22Rv1 (cell line): ENCODE measurements around the gene SLC7A1.

Experiments
- H3K27ac ChIP-seq: fragments of 450-650 bp; 2 replicates; pipeline ENCODE4 v1.5.1; 2017
- CTCF ChIP-seq: fragments of 450-650 bp; IDR thresholded peaks from 2 replicates; pipeline ENCODE4 v1.5.1; 2017; ENCODE audit warnings: mild to moderate bottlenecking
- ZFX ChIP-seq: fragments of 450-650 bp; IDR thresholded peaks from 2 replicates; pipeline ENCODE4 v1.6.1; 2017; ENCODE audit warnings: antibody characterized with exemption, borderline replicate concordance

SLC7A1 gene

GRCh38 chr13:29519921-29520320 lies 75.6 kb downstream of the SLC7A1 start:
- no peak overlapping the region for H3K27ac ChIP-seq
- TF ChIP-seq CTCF (no peak), ZFX (no peak)

GRCh38 chr13:29516880-29517279 lies 78.6 kb downstream of the SLC7A1 start:
- TF ChIP-seq ZFX (no peak), CTCF (no peak)

GRCh38 chr13:29516012-29516411 lies 79.5 kb downstream of the SLC7A1 start:
- TF ChIP-seq CTCF (no peak), ZFX (no peak)
- H3K27ac ChIP-seq = no peak overlapping the region

More at GRCh38 chr13:29516880-29517279, 78.6 kb downstream of the SLC7A1 start:
- H3K27ac ChIP-seq = no peak overlapping the region

- H3K27ac ChIP-seq = no peak overlapping the region
- TF ChIP-seq ZFX = no peak
- no peak for TF ChIP-seq CTCF
Observed at GRCh38 chr13:29515372-29515771, 80.1 kb downstream of the SLC7A1 start.

- no peak for TF ChIP-seq CTCF
- TF ChIP-seq ZFX = no peak
Observed at GRCh38 chr13:29514720-29515310, 80.7 kb downstream of the SLC7A1 start.

GRCh38 chr13:29513981-29514719 lies 81.3 kb downstream of the SLC7A1 start:
- TF ChIP-seq ZFX = no peak
- no peak for TF ChIP-seq CTCF
- no peak overlapping the region for H3K27ac ChIP-seq

More at GRCh38 chr13:29514720-29515310, 80.7 kb downstream of the SLC7A1 start:
- H3K27ac ChIP-seq = no peak overlapping the region
